HFF-Myc (cell line): Measurements from ENCODE around the gene MOB2.

ENCODE experiments used
- DNase-seq: peaks from one replicate; pipeline ENCODE4 v3.0.0-alpha.2; 2011; ENCODE audit warnings: low read depth; ENCODE audit errors: extremely low read depth
- H3K4me3 ChIP-seq: replicated peaks from 2 replicates; pipeline ENCODE4 v1.5.1; 2011; ENCODE audit warnings: low read depth, mild to moderate bottlenecking, control low read depth, low read length
- TF ChIP-seq, protein P1 (sequence below): IDR thresholded peaks from 2 replicates; pipeline ENCODE4 v1.5.1; 2012; ENCODE audit warnings: mild to moderate bottlenecking, low read depth, low read length, control low read depth; ENCODE audit errors: missing control alignments

Gene MOB2

DNA sequence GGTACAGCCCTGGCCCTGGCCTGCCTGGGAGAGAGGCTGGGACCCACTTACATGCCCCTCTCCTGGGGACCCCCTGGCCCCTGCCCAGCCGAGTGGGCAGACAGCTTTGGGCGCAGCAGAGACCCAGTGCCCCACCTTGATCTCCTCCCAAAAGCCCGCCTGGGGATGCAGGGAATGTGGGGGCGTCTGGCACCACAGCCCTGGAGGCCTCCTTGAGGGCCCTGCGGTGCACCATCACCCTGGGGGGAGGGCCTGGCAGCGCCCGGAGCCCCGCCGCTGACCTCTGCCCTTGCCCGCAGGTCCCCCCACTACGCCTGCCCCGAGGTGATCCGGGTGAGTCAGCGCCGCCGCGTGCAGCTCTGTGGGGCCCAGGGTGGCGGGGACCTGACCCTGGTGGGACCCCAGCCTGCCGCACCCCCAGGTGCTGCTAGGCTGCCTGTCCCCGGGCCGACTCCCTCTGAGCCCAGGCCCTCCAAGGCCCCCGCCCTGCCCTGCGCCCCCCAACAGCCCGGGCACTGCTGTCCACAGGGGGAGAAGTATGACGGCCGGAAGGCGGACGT is 43.7 kb downstream of the MOB2 start:
- no peak overlapping the region for H3K4me3 ChIP-seq
- no peak for DNase-seq
- TF ChIP-seq, protein P1, sequence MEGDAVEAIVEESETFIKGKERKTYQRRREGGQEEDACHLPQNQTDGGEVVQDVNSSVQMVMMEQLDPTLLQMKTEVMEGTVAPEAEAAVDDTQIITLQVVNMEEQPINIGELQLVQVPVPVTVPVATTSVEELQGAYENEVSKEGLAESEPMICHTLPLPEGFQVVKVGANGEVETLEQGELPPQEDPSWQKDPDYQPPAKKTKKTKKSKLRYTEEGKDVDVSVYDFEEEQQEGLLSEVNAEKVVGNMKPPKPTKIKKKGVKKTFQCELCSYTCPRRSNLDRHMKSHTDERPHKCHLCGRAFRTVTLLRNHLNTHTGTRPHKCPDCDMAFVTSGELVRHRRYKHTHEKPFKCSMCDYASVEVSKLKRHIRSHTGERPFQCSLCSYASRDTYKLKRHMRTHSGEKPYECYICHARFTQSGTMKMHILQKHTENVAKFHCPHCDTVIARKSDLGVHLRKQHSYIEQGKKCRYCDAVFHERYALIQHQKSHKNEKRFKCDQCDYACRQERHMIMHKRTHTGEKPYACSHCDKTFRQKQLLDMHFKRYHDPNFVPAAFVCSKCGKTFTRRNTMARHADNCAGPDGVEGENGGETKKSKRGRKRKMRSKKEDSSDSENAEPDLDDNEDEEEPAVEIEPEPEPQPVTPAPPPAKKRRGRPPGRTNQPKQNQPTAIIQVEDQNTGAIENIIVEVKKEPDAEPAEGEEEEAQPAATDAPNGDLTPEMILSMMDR, result no peak

GRCh38 chr11:1442163-1442562 is 44.4 kb downstream of the MOB2 start:
- H3K4me3 ChIP-seq, result no peak overlapping the region
- TF ChIP-seq, protein P1, result no peak

GRCh38 chr11:1440496-1440895 is 46.1 kb downstream of the MOB2 start:
- DNase-seq, result no peak
- TF ChIP-seq, protein P1, result no peak
- no peak overlapping the region for H3K4me3 ChIP-seq

More at GRCh38 chr11:1442163-1442562, 44.4 kb downstream of the MOB2 start:
- DNase-seq, result no peak

DNA sequence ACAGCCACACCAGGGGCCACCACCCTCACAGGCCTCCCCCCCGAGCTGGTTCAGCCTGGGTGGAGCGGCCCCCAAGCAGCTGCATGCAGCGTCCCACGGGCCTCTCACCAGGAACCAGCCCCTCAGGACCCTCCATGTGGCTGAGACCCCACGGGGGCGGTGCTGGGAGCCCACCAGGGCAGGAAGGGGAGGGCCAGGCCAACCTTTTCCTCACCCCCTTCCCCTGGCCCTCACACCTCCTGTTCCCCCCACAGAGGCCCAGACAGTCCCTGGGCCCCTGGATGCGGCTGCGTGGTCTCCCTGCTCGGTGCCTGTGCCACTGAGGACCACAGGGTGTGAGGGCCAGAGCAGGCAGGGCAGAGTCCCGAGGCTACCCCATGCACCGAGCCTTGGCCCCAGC is 46.5 kb downstream of the MOB2 start:
- no peak overlapping the region for H3K4me3 ChIP-seq
- DNase-seq, result no peak
- TF ChIP-seq, protein P1, result no peak

- H3K4me3 ChIP-seq, result no peak overlapping the region
- TF ChIP-seq, protein P1, result no peak
- no peak for DNase-seq
Measured at GRCh38 chr11:1439341-1439740, 47.2 kb downstream of the MOB2 start.

DNA sequence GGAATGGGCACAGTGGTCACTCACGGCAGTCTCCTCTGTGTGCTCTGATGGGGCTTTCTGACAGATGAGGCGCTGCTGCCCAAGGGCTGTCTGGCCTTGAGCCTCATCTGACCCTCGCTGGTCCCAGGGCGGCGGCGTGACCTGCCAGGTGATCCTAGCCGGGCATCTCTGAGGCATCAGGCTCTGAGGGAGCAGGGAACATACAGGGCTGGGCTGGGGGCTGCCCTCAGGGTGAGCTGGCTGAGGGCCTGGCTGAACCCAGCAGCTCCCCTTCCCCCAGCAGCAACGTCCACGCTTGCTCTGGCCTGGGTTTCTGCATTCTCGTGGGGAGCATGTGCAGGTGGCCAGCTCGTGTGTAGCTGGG is 47.6 kb downstream of the MOB2 start:
- DNase-seq, result no peak
- TF ChIP-seq, protein P1, result no peak
- H3K4me3 ChIP-seq, result no peak overlapping the region
